ENCODE results near the gene ONECUT1.

The ONECUT1 gene

DNA sequence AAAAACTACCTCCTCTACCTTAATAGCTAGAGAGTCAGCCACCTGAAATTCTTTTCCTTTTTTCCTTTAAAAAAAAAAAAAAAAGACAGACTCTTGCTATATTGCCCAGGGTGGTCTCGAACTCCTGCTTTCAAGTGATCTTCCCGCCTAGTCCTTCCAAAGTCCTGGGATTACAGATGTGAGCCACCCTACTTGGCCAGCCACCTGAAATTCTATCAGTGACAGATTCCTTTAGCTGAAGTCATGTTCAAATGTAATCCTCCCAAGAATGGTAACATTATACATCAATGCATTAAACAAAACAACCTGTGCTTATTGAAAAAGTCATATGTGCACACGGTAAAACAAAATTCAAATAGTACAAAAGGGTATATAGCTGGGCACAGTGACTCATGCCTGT is 59.1 kb downstream of the ONECUT1 start:
- DNase-seq: no peak

DNA sequence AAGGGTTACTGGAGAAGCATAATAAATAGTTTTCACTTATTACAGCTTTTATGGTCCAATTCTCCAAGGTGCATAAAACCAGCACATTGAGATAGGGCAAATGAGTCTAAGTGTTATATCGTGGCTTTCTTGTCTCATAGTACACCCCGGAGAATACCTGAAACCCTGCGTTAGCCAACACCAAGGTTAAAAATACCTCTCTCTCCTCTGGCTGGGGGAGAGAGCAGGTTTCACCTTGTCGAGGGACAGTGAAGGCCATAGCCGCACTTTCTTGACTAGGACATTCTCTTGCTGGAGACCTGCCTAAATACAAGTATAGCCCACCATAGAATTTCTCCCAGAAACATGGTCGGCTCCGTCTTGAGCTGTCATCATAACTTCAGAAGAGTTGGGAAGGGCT is 59.5 kb downstream of the ONECUT1 start:
- DNase-seq: no peak

DNA sequence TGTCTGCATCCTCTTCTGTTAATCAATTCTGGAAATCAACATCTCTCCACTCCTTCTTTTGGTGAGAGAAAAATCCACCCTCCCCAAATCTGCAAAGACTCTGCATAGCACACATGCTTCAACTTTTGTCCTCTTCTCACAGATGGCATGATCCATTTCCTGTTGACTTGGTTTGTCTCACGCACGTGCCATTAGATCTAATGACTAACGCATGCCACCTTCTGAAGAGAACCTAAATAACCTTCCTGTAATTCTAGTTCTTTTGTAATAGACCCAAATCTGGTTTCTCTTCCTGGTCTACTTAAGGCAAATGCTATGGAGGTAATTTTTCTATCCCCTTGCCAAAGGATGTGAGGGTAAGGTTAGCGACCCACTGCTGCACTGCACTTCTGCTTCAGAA is 60.0 kb downstream of the ONECUT1 start:
- DNase-seq: peak; percentile 52

DNA sequence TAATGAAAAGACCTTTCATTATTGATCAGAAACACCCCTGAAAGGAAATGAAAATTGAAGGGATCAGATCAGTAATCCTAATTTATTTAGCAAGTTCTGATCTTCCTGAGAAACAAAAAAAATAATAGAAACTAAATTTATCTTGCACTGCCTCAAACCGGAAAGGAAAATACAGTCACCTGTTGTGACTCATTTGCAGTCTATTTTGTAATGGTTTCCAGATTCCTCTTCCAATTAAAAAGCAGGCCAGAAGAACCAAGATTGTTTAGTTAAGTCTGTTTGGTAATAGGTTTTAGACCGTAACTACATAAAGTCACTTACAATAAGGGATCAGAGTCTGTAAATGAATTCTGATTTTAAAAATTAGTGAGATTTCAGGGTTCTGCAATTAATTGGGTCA is 61.2 kb downstream of the ONECUT1 start:
- DNase-seq: no peak

DNA sequence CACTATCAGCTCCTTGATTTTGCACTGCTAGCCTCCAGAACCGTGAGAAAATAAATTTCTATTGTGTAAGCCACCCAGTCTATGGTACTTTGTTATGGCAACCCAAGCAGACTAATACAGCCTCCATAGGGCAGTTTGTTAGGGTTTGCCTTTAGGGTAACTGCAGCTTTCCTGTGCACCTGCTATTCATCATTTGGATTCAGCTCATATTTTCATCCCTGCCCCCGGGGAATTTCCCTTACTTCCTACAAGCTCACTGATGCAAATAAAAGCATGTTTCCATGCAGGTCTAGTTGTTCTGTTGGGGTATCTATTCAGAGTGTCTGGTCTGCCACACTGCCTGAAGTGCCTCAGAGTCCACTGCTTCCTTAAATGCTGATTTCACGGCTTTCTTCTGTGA is 62.3 kb downstream of the ONECUT1 start:
- DNase-seq: no peak

DNA sequence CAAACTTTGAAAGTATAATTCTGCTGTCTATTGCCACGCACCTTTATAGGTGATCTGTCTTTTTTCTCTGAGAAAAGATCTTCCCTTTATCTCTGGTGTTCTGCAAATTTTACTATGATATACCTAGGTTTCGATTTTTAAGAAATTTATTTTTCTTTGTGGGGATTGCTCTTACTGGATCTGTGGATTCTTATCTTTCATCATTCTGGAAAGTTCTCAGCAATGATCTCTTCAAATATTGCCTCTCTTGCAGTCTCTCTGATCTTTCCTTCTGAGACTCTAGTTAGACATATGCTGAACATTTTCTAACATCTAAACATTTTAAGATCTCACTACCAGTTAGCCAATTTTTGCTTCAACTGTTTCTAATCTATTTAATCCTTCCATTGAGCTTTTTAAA is 63.9 kb downstream of the ONECUT1 start:
- no peak for DNase-seq

DNA sequence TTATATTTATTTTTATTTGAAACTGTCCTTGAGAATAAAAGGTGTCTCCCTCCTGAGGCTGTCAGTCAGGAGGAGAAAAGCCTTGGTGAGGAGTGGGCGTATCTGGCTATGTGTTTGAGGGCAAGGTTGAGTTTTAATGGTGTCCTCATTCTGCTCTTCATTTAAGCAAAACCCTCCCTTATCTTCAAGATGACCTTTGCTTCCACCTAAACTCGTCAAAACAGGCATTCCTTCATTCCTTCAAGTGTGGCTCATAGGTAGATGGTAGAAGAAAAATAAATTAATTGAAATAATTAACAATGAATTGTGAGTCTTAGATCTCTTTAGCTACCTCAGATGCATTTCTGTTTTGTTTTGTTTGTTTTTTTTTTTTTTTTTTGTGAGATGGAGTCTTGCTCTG is 71.6 kb downstream of the ONECUT1 start:
- DNase-seq: no peak

DNA sequence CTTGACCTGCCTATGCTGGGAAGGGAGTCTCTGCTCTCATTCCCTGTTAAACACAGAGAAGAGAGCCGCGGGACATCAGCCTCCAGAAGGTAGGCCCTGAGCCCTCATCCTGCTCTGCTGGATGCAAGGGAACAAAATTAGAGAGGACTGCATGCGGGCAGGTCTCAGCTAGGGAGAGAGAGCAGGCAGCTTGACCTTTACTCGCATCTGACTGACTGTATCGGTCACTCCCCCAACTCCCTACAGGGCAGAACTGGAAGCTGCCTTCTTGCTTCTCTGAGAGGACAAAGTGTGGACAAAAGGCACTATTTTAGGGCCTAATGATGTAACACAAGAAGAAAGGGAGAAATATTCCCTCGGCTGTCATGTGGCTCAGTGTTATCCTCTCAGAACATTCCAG is 72.2 kb downstream of the ONECUT1 start:
- DNase-seq: no peak

DNA sequence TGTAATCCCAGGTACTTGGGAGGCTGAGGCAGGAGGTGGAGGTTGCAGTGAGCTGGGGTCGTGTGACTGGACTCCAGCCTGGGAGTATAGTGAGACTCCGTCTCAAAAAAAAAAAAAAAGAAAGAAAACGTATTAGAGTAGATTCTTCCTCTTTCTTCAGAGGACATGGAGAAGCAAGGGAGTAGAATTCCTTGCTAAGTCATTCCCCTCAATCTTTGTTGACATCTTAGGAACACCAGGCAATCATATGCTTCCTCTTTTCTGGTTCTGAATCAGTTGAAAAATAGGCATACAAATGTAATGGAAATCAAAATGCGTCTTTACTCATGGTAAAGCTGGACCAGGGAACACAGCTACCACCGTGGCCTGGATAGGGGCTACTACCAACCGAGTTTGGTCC is 72.7 kb downstream of the ONECUT1 start:
- no peak for DNase-seq

DNA sequence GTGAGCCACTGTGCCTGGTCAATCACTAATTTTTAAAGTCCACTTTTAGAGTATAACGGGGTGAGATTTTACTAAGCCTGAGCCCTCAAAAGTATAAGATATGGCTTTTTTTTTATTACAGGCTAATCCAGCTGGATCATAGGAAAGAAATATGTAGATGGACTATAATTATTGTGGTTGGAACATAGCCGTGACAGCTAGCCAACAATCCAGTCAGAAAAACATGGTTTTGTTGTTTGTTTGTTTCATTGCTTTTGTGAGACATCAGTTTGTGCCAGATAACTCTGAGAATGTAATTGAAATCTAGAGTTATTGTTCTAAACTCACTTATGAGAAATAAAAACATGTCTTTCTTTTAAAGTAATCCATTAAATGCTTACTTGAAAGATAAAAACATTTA is 73.6 kb downstream of the ONECUT1 start:
- DNase-seq: no peak

DNA sequence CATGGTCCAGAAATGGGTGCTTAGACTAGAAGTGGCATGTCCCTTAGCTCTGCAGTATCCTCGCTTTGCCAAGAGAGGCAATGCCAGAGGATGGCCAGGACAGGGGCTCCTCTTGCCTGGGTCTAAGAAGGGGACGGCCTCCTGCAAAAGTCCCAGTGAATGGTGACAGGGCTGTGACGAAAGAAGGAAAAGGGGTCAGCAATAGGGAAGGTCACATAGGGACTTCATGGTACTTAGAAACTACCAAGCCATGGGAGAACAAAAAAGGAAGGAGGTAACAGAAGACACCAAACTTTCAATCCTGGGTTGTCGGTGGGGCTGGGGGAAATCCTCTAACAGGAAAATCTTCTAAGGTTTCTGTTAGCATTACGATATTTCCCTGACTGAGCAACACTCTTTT is 74.7 kb downstream of the ONECUT1 start:
- DNase-seq: no peak

DNA sequence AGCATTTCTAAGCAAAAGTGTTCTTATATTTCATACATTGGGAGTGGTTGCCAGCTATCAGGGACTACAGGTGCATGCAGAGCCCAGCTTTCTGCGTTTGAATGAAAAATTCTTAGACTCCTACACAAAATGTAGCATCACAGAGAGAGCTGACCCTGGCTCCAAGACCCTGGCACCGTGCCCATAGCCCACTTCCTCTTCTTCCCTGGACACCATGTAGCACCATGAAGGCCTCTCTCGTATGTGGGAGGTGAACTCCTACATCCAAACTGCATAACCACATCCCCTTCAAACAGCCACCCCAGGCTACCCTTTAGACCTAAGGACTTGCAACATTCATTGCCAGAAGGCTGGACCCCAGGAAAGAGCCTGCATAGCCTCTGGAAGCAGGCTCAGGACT is 75.2 kb downstream of the ONECUT1 start:
- no peak for DNase-seq

DNA sequence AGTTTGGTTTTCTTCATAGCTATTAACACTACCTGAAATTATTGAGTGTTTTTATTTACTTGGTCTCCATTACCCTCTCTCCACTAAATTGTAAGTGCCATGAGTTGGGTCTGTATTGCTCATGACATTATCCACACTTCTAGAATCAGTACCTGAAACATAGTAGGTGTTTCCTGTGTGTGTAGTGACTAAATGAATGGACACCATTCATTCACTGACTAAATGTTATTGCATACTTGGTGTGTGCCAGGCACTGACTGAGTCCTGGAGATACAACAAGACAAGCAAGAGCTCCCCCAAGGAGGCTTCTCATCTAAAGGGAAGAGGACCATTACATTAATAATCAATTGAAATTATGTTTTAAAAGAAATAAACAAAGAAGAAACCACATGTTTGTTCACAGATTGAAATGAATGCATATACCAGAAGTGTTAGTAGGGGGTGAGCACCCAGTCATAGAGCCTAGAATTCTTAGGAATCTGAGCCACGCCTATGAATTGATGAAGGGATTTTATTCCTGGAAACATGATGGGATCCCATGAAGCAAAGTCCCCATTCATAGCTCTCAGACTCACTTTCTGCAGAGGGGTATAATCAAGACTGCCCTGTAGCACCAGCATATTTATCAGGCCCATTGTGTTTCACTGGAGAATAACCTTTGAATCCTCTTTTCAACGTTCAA is 79.3 kb downstream of the ONECUT1 start:
- no peak for DNase-seq

DNA sequence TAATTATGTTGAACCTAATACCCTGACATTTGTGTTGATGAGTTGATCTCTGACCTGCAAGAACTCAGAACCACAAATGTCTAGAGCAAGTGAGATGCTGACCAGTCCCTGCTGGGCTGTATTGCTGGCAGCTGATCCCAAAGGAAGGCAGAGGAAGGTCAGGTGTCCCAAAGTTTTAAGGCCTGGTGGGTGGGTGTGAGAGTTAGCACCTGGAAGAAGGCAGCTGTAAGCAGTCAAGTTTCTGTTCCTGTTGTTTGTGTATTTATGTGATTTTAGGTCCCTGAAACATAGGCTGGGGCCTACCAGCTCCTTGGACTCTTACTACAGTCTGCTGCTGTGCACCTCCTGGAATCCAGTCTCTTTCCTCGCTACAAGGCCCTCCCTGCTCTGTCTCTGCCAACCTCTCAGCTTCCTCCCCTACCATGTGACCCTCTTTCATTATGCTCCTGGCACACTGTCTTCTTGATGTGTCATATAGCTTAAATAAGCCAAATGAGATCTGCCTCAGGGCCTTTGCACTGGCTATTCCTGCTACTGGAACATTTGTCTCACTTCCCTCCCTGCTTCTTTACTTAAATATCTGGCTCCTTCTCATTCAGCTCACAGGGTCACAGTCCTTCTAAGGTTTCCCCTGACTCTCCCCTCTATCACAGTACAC is 80.0 kb downstream of the ONECUT1 start:
- DNase-seq: no peak

DNA sequence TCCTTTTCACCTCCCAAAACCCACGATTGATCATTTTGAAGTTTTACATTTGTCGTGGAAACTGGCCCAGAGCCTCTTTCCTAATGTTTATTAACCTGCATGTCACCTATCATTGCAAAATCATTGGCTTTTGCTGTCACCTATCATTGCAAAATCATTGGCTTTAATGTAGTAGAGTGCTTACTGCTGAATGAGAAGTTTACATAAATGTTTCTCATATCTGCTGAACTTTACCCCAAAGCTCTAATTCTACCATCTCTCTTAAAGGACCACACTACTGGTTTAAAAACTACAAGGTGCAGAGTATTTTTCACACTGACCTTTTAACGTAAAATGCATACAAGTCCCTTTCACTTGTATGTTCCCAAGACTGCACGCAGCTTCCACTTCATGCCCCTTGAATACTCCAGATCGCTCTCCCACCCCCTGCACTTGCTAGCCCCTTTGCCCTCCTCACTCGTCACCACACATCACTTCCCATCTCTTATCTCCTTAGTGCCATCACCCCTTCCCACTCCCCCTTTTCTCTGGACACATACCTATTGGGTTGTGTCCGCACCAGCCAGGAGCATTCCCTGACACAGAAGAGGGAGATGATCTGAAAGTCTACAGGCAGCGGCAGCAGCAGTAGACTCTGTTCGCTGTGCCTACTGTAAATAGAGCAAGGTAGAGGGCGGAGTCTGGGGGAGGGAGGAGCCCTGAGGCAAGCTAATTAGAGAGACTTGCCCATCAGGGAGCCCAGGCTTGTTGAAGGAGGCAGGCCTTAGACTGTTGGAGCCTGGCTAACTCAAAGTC is 80.8 kb downstream of the ONECUT1 start:
- no peak for DNase-seq

All from fibroblast of skin of scalp (primary cell).